Ectodermal cell (in vitro differentiated cells): ENCODE data around the gene TTLL10.

Experiments
- H3K27ac ChIP-seq: 2 replicates; pipeline ENCODE4 v1.7.0; 2013; ENCODE audit warnings: mild to moderate bottlenecking, low read depth, low read length; ENCODE audit not compliant: insufficient read depth, poor library complexity, severe bottlenecking
- H3K27me3 ChIP-seq: 2 replicates; pipeline ENCODE4 v1.7.0; 2013; ENCODE audit warnings: mild to moderate bottlenecking, low read length; ENCODE audit not compliant: insufficient read depth, control insufficient read depth, poor library complexity, severe bottlenecking
- H3K36me3 ChIP-seq: one replicate; pipeline ENCODE4 v1.7.0; 2013; ENCODE audit warnings: low read length; ENCODE audit not compliant: control insufficient read depth, insufficient read depth
- H3K4me1 ChIP-seq: one replicate; pipeline ENCODE4 v1.7.0; 2013; ENCODE audit warnings: low read length; ENCODE audit not compliant: control insufficient read depth, insufficient read depth
- H3K4me3 ChIP-seq: 2 replicates; pipeline ENCODE4 v1.7.0; 2013; ENCODE audit warnings: low read depth, low read length, control low read depth; ENCODE audit not compliant: insufficient read depth
- H3K9me3 ChIP-seq: 2 replicates; pipeline ENCODE4 v1.7.0; 2013; ENCODE audit warnings: mild to moderate bottlenecking, low read length, moderate library complexity; ENCODE audit not compliant: control insufficient read depth
- WGBS, 2 experiments: methylation state at CpG; one replicate each; pipeline ENCODE4 v1.1.7; 2013; ENCODE audit warnings: missing lambda C conversion rate in 2 of 2; 5-methylcytosine and 5-hydroxymethylcytosine counted together

Gene TTLL10

GRCh38 chr1:1132042-1132950, 41.4 kb upstream of the TTLL10 start:
- Histone ChIP-seq H3K4me3 (no peak overlapping the region), H3K36me3 (no peaks in the 10 kb centered on the region), H3K4me1 (peaks cover 6% of the 10 kb centered on the region), H3K9me3 (no peaks in the 10 kb centered on the region), H3K27me3 (peaks cover 12% of the 10 kb centered on the region), H3K27ac (no peak overlapping the region)
- 93 to 94% methylated on average over 48 of the region's 48 CpGs for WGBS, 2 experiments

- peaks cover 6% of the 10 kb centered on the region for H3K4me1 ChIP-seq
- no peak overlapping the region for H3K27ac ChIP-seq
- peaks cover 20% of the 10 kb centered on the region for H3K27me3 ChIP-seq
- no peak overlapping the region for H3K4me3 ChIP-seq
- no peaks in the 10 kb centered on the region for H3K9me3 ChIP-seq
- no peaks in the 10 kb centered on the region for H3K36me3 ChIP-seq
- WGBS, 2 experiments = 89 to 91% methylated on average over 32 of the region's 32 CpGs
Observed at GRCh38 chr1:1132956-1133750, 40.5 kb upstream of the TTLL10 start.

- 92 to 93% methylated on average over 28 of the region's 28 CpGs for WGBS, 2 experiments
Observed at GRCh38 chr1:1134300-1134970, 39.2 kb upstream of the TTLL10 start.

GRCh38 chr1:1135339-1136136, 38.1 kb upstream of the TTLL10 start:
- no peak overlapping the region for H3K27ac ChIP-seq
- no peak overlapping the region for H3K4me3 ChIP-seq

More at GRCh38 chr1:1134300-1134970, 39.2 kb upstream of the TTLL10 start:
- H3K27me3 ChIP-seq = peaks cover 20% of the 10 kb centered on the region
- peaks cover 6% of the 10 kb centered on the region for H3K4me1 ChIP-seq
- no peaks in the 10 kb centered on the region for H3K9me3 ChIP-seq
- H3K27ac ChIP-seq = no peak overlapping the region
- H3K4me3 ChIP-seq = no peak overlapping the region
- H3K36me3 ChIP-seq = no peaks in the 10 kb centered on the region

GRCh38 chr1:1136547-1137230, 37.0 kb upstream of the TTLL10 start:
- no peak overlapping the region for H3K27ac ChIP-seq
- H3K36me3 ChIP-seq = no peaks in the 10 kb centered on the region
- H3K9me3 ChIP-seq = no peaks in the 10 kb centered on the region
- peaks cover 20% of the 10 kb centered on the region for H3K27me3 ChIP-seq
- no peak overlapping the region for H3K4me3 ChIP-seq
- 55 to 65% methylated on average over 48 of the region's 48 CpGs for WGBS, 2 experiments
- peaks cover 6% of the 10 kb centered on the region for H3K4me1 ChIP-seq

More at GRCh38 chr1:1135339-1136136, 38.1 kb upstream of the TTLL10 start:
- Histone ChIP-seq H3K27me3 (peaks cover 20% of the 10 kb centered on the region), H3K9me3 (no peaks in the 10 kb centered on the region), H3K36me3 (no peaks in the 10 kb centered on the region), H3K4me1 (peaks cover 6% of the 10 kb centered on the region)
- WGBS, 2 experiments = 92 to 93% methylated on average over 20 of the region's 20 CpGs

- Histone ChIP-seq H3K27ac (no peak overlapping the region), H3K27me3 (peaks cover 20% of the 10 kb centered on the region), H3K4me1 (peaks cover 6% of the 10 kb centered on the region), H3K9me3 (no peaks in the 10 kb centered on the region), H3K36me3 (no peaks in the 10 kb centered on the region), H3K4me3 (no peak overlapping the region)
- 63 to 67% methylated on average over 33 to 35 of the region's 36 CpGs for WGBS, 2 experiments
Observed at GRCh38 chr1:1137256-1138045, 36.2 kb upstream of the TTLL10 start.

GRCh38 chr1:1140673-1141072, 33.0 kb upstream of the TTLL10 start:
- Histone ChIP-seq H3K4me3 (no peak overlapping the region), H3K36me3 (no peaks in the 10 kb centered on the region), H3K9me3 (no peaks in the 10 kb centered on the region), H3K27ac (no peak overlapping the region), H3K27me3 (peaks cover 20% of the 10 kb centered on the region), H3K4me1 (peaks cover 6% of the 10 kb centered on the region)
- 86 to 89% methylated on average over 18 of the region's 18 CpGs for WGBS, 2 experiments

GRCh38 chr1:1141244-1141910, 32.3 kb upstream of the TTLL10 start:
- WGBS, 2 experiments = 75 to 79% methylated on average over 16 of the region's 25 CpGs
- no peak overlapping the region for H3K4me3 ChIP-seq
- no peaks in the 10 kb centered on the region for H3K9me3 ChIP-seq
- H3K27ac ChIP-seq = no peak overlapping the region
- peaks cover 16% of the 10 kb centered on the region for H3K27me3 ChIP-seq
- no peaks in the 10 kb centered on the region for H3K36me3 ChIP-seq
- H3K4me1 ChIP-seq = peaks cover under 1% of the 10 kb centered on the region
